ENCODE measurements around the gene SELENOO.

GRCh38 chr22:50209893-50210292 is 9.1 kb downstream of the SELENOO start:
- TF ChIP-seq POLR2A (IDR thresholded peaks at IDR 0.05; ENCODE audit: low read length) = no peak
- TF ChIP-seq GATA1 (IDR thresholded peaks at IDR 0.05; ENCODE audit: low read depth, low read length) = no peak

Measured in erythroblast (primary cell).